ENCODE data around the gene AP2A2. TPM values are rescaled to one million over a fixed set of nuclear protein-coding genes. Genes with fewer than 3 reads are reported as not detected.

AP2A2 gene
- total RNA-seq, 4 donors from 2014 or later, result 70.5 to 130 (median 102) TPM

- Histone ChIP-seq H3K36me3 (peaks cover 0 to 36% (median 3%) of the 10 kb centered on the region in 4 donors), H3K4me1 (no peaks in the 10 kb centered on the region), H3K27ac (no peak overlapping the region), H3K9me3 (no peaks in the 10 kb centered on the region), H3K27me3 (no peaks in the 10 kb centered on the region), H3K4me3 (no peak overlapping the region)
- intact Hi-C loops (cut with DNase I; ENCODE audit: low total_unique reads), result no loop called here
- in situ Hi-C loops (cut with MboI; ENCODE audit: low pct_ligation_motif_present in 1 of 4, low pct_unique_long_range_greater_than_20kb in 1 of 4, low sequenced_read_pairs in 3 of 4), result no loop called here
- DNase-seq, result no peak
- TF ChIP-seq, protein P1, sequence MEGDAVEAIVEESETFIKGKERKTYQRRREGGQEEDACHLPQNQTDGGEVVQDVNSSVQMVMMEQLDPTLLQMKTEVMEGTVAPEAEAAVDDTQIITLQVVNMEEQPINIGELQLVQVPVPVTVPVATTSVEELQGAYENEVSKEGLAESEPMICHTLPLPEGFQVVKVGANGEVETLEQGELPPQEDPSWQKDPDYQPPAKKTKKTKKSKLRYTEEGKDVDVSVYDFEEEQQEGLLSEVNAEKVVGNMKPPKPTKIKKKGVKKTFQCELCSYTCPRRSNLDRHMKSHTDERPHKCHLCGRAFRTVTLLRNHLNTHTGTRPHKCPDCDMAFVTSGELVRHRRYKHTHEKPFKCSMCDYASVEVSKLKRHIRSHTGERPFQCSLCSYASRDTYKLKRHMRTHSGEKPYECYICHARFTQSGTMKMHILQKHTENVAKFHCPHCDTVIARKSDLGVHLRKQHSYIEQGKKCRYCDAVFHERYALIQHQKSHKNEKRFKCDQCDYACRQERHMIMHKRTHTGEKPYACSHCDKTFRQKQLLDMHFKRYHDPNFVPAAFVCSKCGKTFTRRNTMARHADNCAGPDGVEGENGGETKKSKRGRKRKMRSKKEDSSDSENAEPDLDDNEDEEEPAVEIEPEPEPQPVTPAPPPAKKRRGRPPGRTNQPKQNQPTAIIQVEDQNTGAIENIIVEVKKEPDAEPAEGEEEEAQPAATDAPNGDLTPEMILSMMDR (IDR thresholded peaks at IDR 0.05), result no peak
- no peak for TF ChIP-seq POLR2AphosphoS5 (IDR thresholded peaks at IDR 0.05)
- no peak for TF ChIP-seq EP300 (IDR thresholded peaks at IDR 0.05; ENCODE audit: low read depth)
- no peak for TF ChIP-seq POLR2A (IDR thresholded peaks at IDR 0.05)
- 81 to 95% methylated on average over 3 to 26 of the region's 28 CpGs for WGBS, 2 donors (ENCODE audit: low coverage in 1 of 2)
Measured at GRCh38 chr11:977830-978720, 52.4 kb downstream of the AP2A2 start.

DNA sequence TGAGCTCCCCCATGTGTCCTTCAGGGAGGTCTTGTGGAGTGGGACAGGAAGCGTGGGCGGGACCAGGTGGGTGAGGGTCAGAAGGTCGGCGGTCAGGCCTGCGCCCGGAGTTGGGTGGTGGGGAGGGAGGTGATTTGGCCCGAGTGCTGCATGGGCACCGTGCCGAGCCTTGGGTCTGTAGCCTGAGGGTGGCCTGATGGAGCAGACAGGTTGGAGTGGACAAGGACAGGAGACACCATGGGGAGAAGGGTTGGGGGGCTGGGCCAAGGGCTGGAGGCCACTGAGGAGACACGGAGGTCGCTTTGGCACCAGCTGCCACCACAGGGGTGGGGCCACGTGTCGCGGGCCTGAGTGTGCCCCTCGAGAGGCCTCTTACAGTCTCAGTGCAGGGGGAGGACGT, 53.1 kb downstream of the AP2A2 start:
- WGBS, 2 donors (ENCODE audit: low coverage in 1 of 2), result 86% methylated on average over 16 of the region's 16 CpGs; no CpG with 5 or more reads in 1 of the 2 donors
- TF ChIP-seq EP300 (IDR thresholded peaks at IDR 0.05; ENCODE audit: low read depth), result no peak
- TF ChIP-seq POLR2A (IDR thresholded peaks at IDR 0.05), result no peak
- TF ChIP-seq POLR2AphosphoS5 (IDR thresholded peaks at IDR 0.05), result no peak
- TF ChIP-seq, protein P1 (IDR thresholded peaks at IDR 0.05), result no peak
- Histone ChIP-seq H3K27me3 (no peaks in the 10 kb centered on the region), H3K4me3 (no peak overlapping the region), H3K9me3 (no peaks in the 10 kb centered on the region), H3K36me3 (peaks cover 0 to 29% (median 0%) of the 10 kb centered on the region in 4 donors), H3K27ac (no peak overlapping the region), H3K4me1 (no peaks in the 10 kb centered on the region)
- no peak for DNase-seq
- intact Hi-C loops (cut with DNase I; ENCODE audit: low total_unique reads) (no loop called here), in situ Hi-C loops (cut with MboI; ENCODE audit: low pct_ligation_motif_present in 1 of 4, low pct_unique_long_range_greater_than_20kb in 1 of 4, low sequenced_read_pairs in 3 of 4) (no loop called here)

DNA sequence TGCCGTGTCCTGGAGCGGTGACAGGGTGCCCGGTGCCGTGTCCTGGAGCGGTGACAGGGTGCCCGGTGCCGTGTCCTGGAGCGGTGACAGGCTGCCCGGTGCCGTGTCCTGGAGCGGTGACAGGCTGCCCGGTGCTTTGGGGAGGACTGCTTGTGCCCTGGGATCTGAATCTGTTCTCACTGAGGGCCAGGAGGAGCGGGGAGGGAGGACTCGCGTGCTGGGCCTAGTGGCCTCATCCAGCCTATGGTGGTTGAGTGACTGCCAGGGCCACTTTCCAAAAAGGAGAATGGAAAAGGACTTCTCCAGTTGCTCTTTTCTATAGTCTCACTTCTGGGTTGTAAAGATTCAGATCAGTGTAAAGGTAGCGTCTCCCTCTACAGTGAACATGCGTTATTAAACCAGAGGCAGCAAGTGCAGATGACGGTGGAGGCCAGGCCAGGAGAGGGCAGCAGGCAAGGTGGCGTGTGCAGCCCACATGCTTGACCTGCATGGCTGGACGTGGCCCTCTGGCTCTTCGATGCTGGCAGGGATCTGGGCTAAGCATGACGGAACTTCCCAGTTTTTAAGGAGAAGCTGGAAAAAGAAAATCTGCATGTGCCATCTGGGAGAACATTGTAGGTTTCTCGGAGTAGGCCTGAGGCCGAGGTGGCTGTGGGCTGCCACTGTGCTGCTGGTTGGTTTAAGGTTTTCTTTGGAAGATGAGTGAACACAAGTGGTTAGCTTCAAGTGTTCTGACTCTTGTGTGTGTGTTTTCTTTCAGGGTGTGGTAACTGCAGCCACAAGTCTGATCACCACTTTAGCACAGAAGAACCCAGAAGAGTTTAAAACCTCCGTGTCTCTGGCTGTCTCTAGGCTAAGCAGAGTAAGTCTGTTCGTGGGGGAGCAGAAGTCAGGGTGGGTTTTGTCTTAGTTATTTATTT, 55.0 kb downstream of the AP2A2 start:
- Histone ChIP-seq H3K4me3 (no peak overlapping the region), H3K36me3 (peaks cover 0 to 32% (median 8%) of the 10 kb centered on the region in 4 donors), H3K9me3 (no peaks in the 10 kb centered on the region), H3K27ac (no peak overlapping the region), H3K4me1 (no peaks in the 10 kb centered on the region), H3K27me3 (no peaks in the 10 kb centered on the region)
- in situ Hi-C loops (cut with MboI; ENCODE audit: low pct_ligation_motif_present in 1 of 4, low pct_unique_long_range_greater_than_20kb in 1 of 4, low sequenced_read_pairs in 3 of 4) (no loop called here), intact Hi-C loops (cut with DNase I; ENCODE audit: low total_unique reads) (no loop called here)
- TF ChIP-seq POLR2A (IDR thresholded peaks at IDR 0.05), result no peak
- TF ChIP-seq, protein P1 (IDR thresholded peaks at IDR 0.05), result no peak
- no peak for TF ChIP-seq EP300 (IDR thresholded peaks at IDR 0.05; ENCODE audit: low read depth)
- no peak for TF ChIP-seq POLR2AphosphoS5 (IDR thresholded peaks at IDR 0.05)
- DNase-seq, result no peak
- WGBS, 2 donors (ENCODE audit: low coverage in 1 of 2), result 56 to 84% methylated on average over 2 to 17 of the region's 26 CpGs

GRCh38 chr11:981764-982163, 56.1 kb downstream of the AP2A2 start:
- Histone ChIP-seq H3K9me3 (no peaks in the 10 kb centered on the region), H3K4me1 (no peaks in the 10 kb centered on the region), H3K27me3 (no peaks in the 10 kb centered on the region), H3K27ac (no peak overlapping the region), H3K4me3 (no peak overlapping the region), H3K36me3 (peaks cover 0 to 39% (median 13%) of the 10 kb centered on the region in 4 donors)
- 94% methylated on average over 14 of the region's 14 CpGs; no CpG with 5 or more reads in 1 of the 2 donors for WGBS, 2 donors (ENCODE audit: low coverage in 1 of 2)
- DNase-seq, result no peak
- intact Hi-C loops (cut with DNase I; ENCODE audit: low total_unique reads), result no loop called here
- TF ChIP-seq POLR2AphosphoS5 (IDR thresholded peaks at IDR 0.05), result no peak
- TF ChIP-seq EP300 (IDR thresholded peaks at IDR 0.05; ENCODE audit: low read depth), result no peak
- TF ChIP-seq, protein P1 (IDR thresholded peaks at IDR 0.05), result no peak
- no peak for TF ChIP-seq POLR2A (IDR thresholded peaks at IDR 0.05)
- in situ Hi-C loops (cut with MboI; ENCODE audit: low pct_ligation_motif_present in 1 of 4, low pct_unique_long_range_greater_than_20kb in 1 of 4, low sequenced_read_pairs in 3 of 4), result no loop called here
